ENCODE measurements around the gene USO1. TPM values are rescaled to one million over a fixed set of nuclear protein-coding genes. Genes with fewer than 3 reads are reported as not detected.
"Not testable (repeated sequence)": the region's sequence is repeated elsewhere in the genome, so short reads cannot be mapped to it uniquely, and the experiment has no call there.

The USO1 gene
- total and polyA plus RNA-seq, 4 donors, result 39.0 to 84.2 (median 61.8) TPM

- WGBS (ENCODE audit: insufficient coverage), result 92% methylated on average over 3 of the region's 4 CpGs
- Histone ChIP-seq H3K27ac (ENCODE audit: low read depth, low read length) (no peak overlapping the region), H3K9me3 (ENCODE audit: control insufficient read depth, insufficient read depth, low read length) (no peaks in the 10 kb centered on the region), H3K4me3 (ENCODE audit: low read depth, low read length) (no peak overlapping the region), H3K4me1 (ENCODE audit: control insufficient read depth, insufficient read depth, low read length) (peaks cover 7% of the 10 kb centered on the region), H3K36me3 (ENCODE audit: control insufficient read depth, insufficient read depth, low read length) (no peaks in the 10 kb centered on the region), H3K27me3 (ENCODE audit: control insufficient read depth, insufficient read depth, low read length) (no peaks in the 10 kb centered on the region)
- no peak for DNase-seq (ENCODE audit: low read depth in 4 of 6, low spot score in 6 of 6)
Observed at GRCh38 chr4:75843596-75843995, 119.2 kb downstream of the USO1 start.

GRCh38 chr4:75844151-75844662, 119.8 kb downstream of the USO1 start:
- 86% methylated on average over 3 of the region's 3 CpGs for WGBS (ENCODE audit: insufficient coverage)
- Histone ChIP-seq H3K27ac (ENCODE audit: low read depth, low read length) (no peak overlapping the region), H3K27me3 (ENCODE audit: control insufficient read depth, insufficient read depth, low read length) (no peaks in the 10 kb centered on the region), H3K4me1 (ENCODE audit: control insufficient read depth, insufficient read depth, low read length) (peaks cover 7% of the 10 kb centered on the region), H3K4me3 (ENCODE audit: low read depth, low read length) (no peak overlapping the region), H3K9me3 (ENCODE audit: control insufficient read depth, insufficient read depth, low read length) (no peaks in the 10 kb centered on the region), H3K36me3 (ENCODE audit: control insufficient read depth, insufficient read depth, low read length) (no peaks in the 10 kb centered on the region)
- DNase-seq (ENCODE audit: low read depth in 4 of 6, low spot score in 6 of 6), result no peak

GRCh38 chr4:75845992-75846391, 121.6 kb downstream of the USO1 start:
- Histone ChIP-seq H3K27ac (ENCODE audit: low read depth, low read length) (no peak overlapping the region), H3K9me3 (ENCODE audit: control insufficient read depth, insufficient read depth, low read length) (no peaks in the 10 kb centered on the region), H3K27me3 (ENCODE audit: control insufficient read depth, insufficient read depth, low read length) (no peaks in the 10 kb centered on the region), H3K4me1 (ENCODE audit: control insufficient read depth, insufficient read depth, low read length) (peaks cover 7% of the 10 kb centered on the region), H3K4me3 (ENCODE audit: low read depth, low read length) (no peak overlapping the region), H3K36me3 (ENCODE audit: control insufficient read depth, insufficient read depth, low read length) (no peaks in the 10 kb centered on the region)
- no peak for DNase-seq (ENCODE audit: low read depth in 4 of 6, low spot score in 6 of 6)
- WGBS (ENCODE audit: insufficient coverage), result no CpG with 5 or more reads among the region's 2 CpGs

GRCh38 chr4:75848171-75848760, 123.9 kb downstream of the USO1 start:
- H3K4me3 ChIP-seq (ENCODE audit: low read depth, low read length), result not testable (repeated sequence)
- 52% methylated on average over 6 of the region's 14 CpGs for WGBS (ENCODE audit: insufficient coverage)

GRCh38 chr4:75848891-75849290, 124.5 kb downstream of the USO1 start:
- 100% methylated on average over 1 of the region's 4 CpGs for WGBS (ENCODE audit: insufficient coverage)
- H3K9me3 ChIP-seq (ENCODE audit: control insufficient read depth, insufficient read depth, low read length), result no peaks in the 10 kb centered on the region

More at GRCh38 chr4:75848171-75848760, 123.9 kb downstream of the USO1 start:
- H3K27ac ChIP-seq (ENCODE audit: low read depth, low read length); H3K27me3 ChIP-seq (ENCODE audit: control insufficient read depth, insufficient read depth, low read length); H3K4me1 ChIP-seq (ENCODE audit: control insufficient read depth, insufficient read depth, low read length); H3K36me3 ChIP-seq (ENCODE audit: control insufficient read depth, insufficient read depth, low read length); H3K9me3 ChIP-seq (ENCODE audit: control insufficient read depth, insufficient read depth, low read length): not testable (repeated sequence)
- DNase-seq (ENCODE audit: low read depth in 4 of 6, low spot score in 6 of 6), result peak in 5 of 6 donors; percentile 46 to 92 (median 52)

GRCh38 chr4:75849461-75849860, 125.1 kb downstream of the USO1 start:
- Histone ChIP-seq H3K4me1 (ENCODE audit: control insufficient read depth, insufficient read depth, low read length) (peaks cover 7% of the 10 kb centered on the region), H3K27ac (ENCODE audit: low read depth, low read length) (no peak overlapping the region), H3K9me3 (ENCODE audit: control insufficient read depth, insufficient read depth, low read length) (no peaks in the 10 kb centered on the region), H3K36me3 (ENCODE audit: control insufficient read depth, insufficient read depth, low read length) (no peaks in the 10 kb centered on the region), H3K4me3 (ENCODE audit: low read depth, low read length) (no peak overlapping the region), H3K27me3 (ENCODE audit: control insufficient read depth, insufficient read depth, low read length) (no peaks in the 10 kb centered on the region)
- WGBS (ENCODE audit: insufficient coverage), result 74% methylated on average over 6 of the region's 6 CpGs
- DNase-seq (ENCODE audit: low read depth in 4 of 6, low spot score in 6 of 6), result no peak

More at GRCh38 chr4:75848891-75849290, 124.5 kb downstream of the USO1 start:
- DNase-seq (ENCODE audit: low read depth in 4 of 6, low spot score in 6 of 6), result no peak
- no peak overlapping the region for H3K4me3 ChIP-seq (ENCODE audit: low read depth, low read length)
- H3K36me3 ChIP-seq (ENCODE audit: control insufficient read depth, insufficient read depth, low read length), result no peaks in the 10 kb centered on the region
- H3K27ac ChIP-seq (ENCODE audit: low read depth, low read length), result no peak overlapping the region
- H3K27me3 ChIP-seq (ENCODE audit: control insufficient read depth, insufficient read depth, low read length), result no peaks in the 10 kb centered on the region
- H3K4me1 ChIP-seq (ENCODE audit: control insufficient read depth, insufficient read depth, low read length), result peaks cover 7% of the 10 kb centered on the region

- H3K27me3 ChIP-seq (ENCODE audit: control insufficient read depth, insufficient read depth, low read length), result no peaks in the 10 kb centered on the region
- H3K36me3 ChIP-seq (ENCODE audit: control insufficient read depth, insufficient read depth, low read length), result no peaks in the 10 kb centered on the region
- H3K4me3 ChIP-seq (ENCODE audit: low read depth, low read length), result no peak overlapping the region
- H3K9me3 ChIP-seq (ENCODE audit: control insufficient read depth, insufficient read depth, low read length), result no peaks in the 10 kb centered on the region
- H3K27ac ChIP-seq (ENCODE audit: low read depth, low read length), result no peak overlapping the region
- no peak for DNase-seq (ENCODE audit: low read depth in 4 of 6, low spot score in 6 of 6)
- H3K4me1 ChIP-seq (ENCODE audit: control insufficient read depth, insufficient read depth, low read length), result no peaks in the 10 kb centered on the region
- no CpG with 5 or more reads among the region's 1 CpG for WGBS (ENCODE audit: insufficient coverage)
Observed at GRCh38 chr4:75858721-75859120, 134.3 kb downstream of the USO1 start.

GRCh38 chr4:75860606-75861005, 136.2 kb downstream of the USO1 start:
- H3K27ac ChIP-seq (ENCODE audit: low read depth, low read length), result no peak overlapping the region
- H3K4me3 ChIP-seq (ENCODE audit: low read depth, low read length), result no peak overlapping the region
- H3K36me3 ChIP-seq (ENCODE audit: control insufficient read depth, insufficient read depth, low read length), result no peaks in the 10 kb centered on the region
- DNase-seq (ENCODE audit: low read depth in 4 of 6, low spot score in 6 of 6), result no peak
- H3K4me1 ChIP-seq (ENCODE audit: control insufficient read depth, insufficient read depth, low read length), result no peaks in the 10 kb centered on the region
- no peaks in the 10 kb centered on the region for H3K9me3 ChIP-seq (ENCODE audit: control insufficient read depth, insufficient read depth, low read length)
- WGBS (ENCODE audit: insufficient coverage), result 96% methylated on average over 4 of the region's 5 CpGs
- no peaks in the 10 kb centered on the region for H3K27me3 ChIP-seq (ENCODE audit: control insufficient read depth, insufficient read depth, low read length)

All from spinal cord (tissue), 10 donors.